Spleen (tissue), 11 donors: ENCODE data around the gene PLPP3. TPM values are rescaled to one million over a fixed set of nuclear protein-coding genes. Genes with fewer than 3 reads are reported as not detected.

Experiments
- DNase-seq: peaks from one replicate; pipeline ENCODE4 v3.0.0-alpha.2; 2020
- H3K27ac ChIP-seq, 8 donors: fragments of 200-600 bp; sonication (generic) in 7 of 8; 1 replicate in 4 of 8; 2 replicates in 4 of 8; pipeline versions ENCODE4 v1.5.0 to v1.8.0; 2016 to 2021; ENCODE audit warnings: inconsistent platforms in 4 of 8, mild to moderate bottlenecking in 4 of 8, moderate library complexity in 1 of 8
- H3K27me3 ChIP-seq, 7 donors: fragments of 200-600 bp; sonication (generic) in 6 of 7; replicated peaks in 1 of 7; 1 replicate in 4 of 7; 2 replicates in 3 of 7; pipeline versions ENCODE4 v1.5.0 to v1.8.0; 2016 to 2021; ENCODE audit warnings: inconsistent platforms in 3 of 7, mild to moderate bottlenecking in 1 of 7
- H3K36me3 ChIP-seq, 6 donors: fragments of 200-600 bp; sonication (generic) in 5 of 6; 1 replicate in 4 of 6; 2 replicates in 2 of 6; pipeline versions ENCODE4 v1.5.0 to v1.8.0; 2016 to 2021; ENCODE audit warnings: inconsistent platforms in 2 of 6
- H3K4me1 ChIP-seq, 6 donors: fragments of 200-600 bp; sonication (generic) in 5 of 6; 1 replicate in 3 of 6; 2 replicates in 3 of 6; pipeline versions ENCODE4 v1.5.0 to v1.8.0; 2016 to 2021; ENCODE audit warnings: inconsistent platforms in 3 of 6
- H3K4me3 ChIP-seq, 8 donors: fragments of 200-600 bp; sonication (generic) in 7 of 8; 1 replicate in 4 of 8; 2 replicates in 4 of 8; pipeline versions ENCODE4 v1.5.0 to v1.8.0; 2016 to 2021; ENCODE audit warnings: inconsistent platforms in 4 of 8, mild to moderate bottlenecking in 4 of 8, moderate library complexity in 2 of 8
- H3K9me3 ChIP-seq, 8 donors: fragments of 200-600 bp; sonication (generic) in 7 of 8; 1 replicate in 4 of 8; 2 replicates in 4 of 8; pipeline versions ENCODE4 v1.5.0 to v1.8.0; 2016 to 2021; ENCODE audit warnings: inconsistent platforms in 4 of 8
- POLR2A ChIP-seq, 3 donors: fragments of 450-650 bp; IDR thresholded peaks; one replicate each; pipeline ENCODE4 v1.5.1; 2017; ENCODE audit warnings: antibody characterized with exemption in 3 of 3, mild to moderate bottlenecking in 1 of 3
- POLR2AphosphoS5 ChIP-seq, 3 donors: sonication (generic); formaldehyde crosslinking; IDR thresholded peaks; one replicate each; pipeline ENCODE4 v1.5.1; 2017; ENCODE audit warnings: antibody characterized with exemption in 3 of 3
- WGBS, 5 donors: extraction: QIAGEN DNeasy Blood & Tissue Kit in 3 of 5; methylation state at CpG; one replicate each; pipeline versions ENCODE4 v1.1.5 to v1.1.7; 2013 to 2018; 5-methylcytosine and 5-hydroxymethylcytosine counted together
- intact Hi-C: fragments of 100-400 bp; cut with DNase I; formaldehyde crosslinking; loops from one replicate; pipeline ENCODE4 v1.15.0; 2023; ENCODE audit warnings: low total_unique reads
- polyA plus RNA-seq, 3 donors: library from polyadenylated mRNA; stranded (reverse); fragments of 200-250 nt; gene quantifications; one replicate each; pipeline ENCODE4 v1.2.1, GENCODE V29; 2013
- total RNA-seq, 7 donors: library from RNA; depleted of rRNA in 3 of 7; stranded (reverse); fragments of >200 nt in 3 of 7; fragmentation: NEBNext Ultra II Directional in 4 of 7; extraction: Animal tissue kit (Norgen Biotek cat#: 25700) in 4 of 7; gene quantifications; one replicate each; pipeline versions ENCODE4 v1.1.0 to v1.2.1, GENCODE V29; 2016 to 2021
- TF ChIP-seq, protein P1 (sequence below), 11 experiments: fragments of 200-600 bp in 7 of 11; fragments of 450-650 bp in 4 of 11; sonication (generic) in 4 of 11; IDR thresholded peaks in 8 of 11; conservative IDR thresholded peaks in 3 of 11; 1 replicate in 7 of 11; 2 replicates in 4 of 11; pipeline versions ENCODE4 v1.4.0 to v1.8.0; 2016 to 2021; ENCODE audit warnings: antibody characterized with exemption in 11 of 11, inconsistent platforms in 4 of 11, mild to moderate bottlenecking in 1 of 11
- donor health status: healthy with polysubstance abuse.
- donor health status: DM: no; HTN: no; CAD: no; lungs with moderate emphysema.
- donor health status: DM: no; HTN: no; CAD: no.
- donor health status: Bipolar disorder and iron deficiency.
- donor health status: healthy.
- donor health status: DM: no; HTN: no; CAD: no.
- donor health status: DM: yes; HTN: yes; CAD: no.

Gene PLPP3
- total and polyA plus RNA-seq, 10 donors = 6.7 to 90.0 (median 55.1) TPM

DNA sequence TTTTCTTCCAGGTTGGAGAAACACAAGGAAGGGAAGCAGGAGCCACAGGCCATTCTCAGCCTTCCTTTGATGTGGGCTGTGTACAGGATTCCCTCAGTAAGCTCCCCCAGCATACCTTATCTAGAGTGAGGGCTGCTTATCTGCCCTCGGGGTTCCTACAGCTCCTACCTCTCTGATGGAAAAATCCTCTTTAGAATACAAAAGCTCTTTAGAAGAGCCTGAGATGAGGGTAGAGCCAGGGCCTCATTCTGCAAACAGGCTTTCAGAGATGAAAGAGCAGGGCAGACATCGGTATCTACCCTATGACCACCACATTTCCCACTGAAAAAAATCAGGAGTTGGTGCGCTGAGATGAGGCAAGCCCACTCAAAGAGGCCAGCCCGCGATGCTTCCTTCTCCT, 85.1 kb downstream of the PLPP3 start:
- H3K4me3 ChIP-seq = no peak overlapping the region
- H3K9me3 ChIP-seq = peaks cover 0 to 3% (median 0%) of the 10 kb centered on the region in 8 donors
- no peaks in the 10 kb centered on the region for H3K27me3 ChIP-seq
- intact Hi-C loops = no loop called here
- no peak overlapping the region for H3K27ac ChIP-seq
- WGBS, 5 donors = 85 to 97% (median 89%) methylated on average over 5 of the region's 5 CpGs
- peaks cover 0 to 57% (median 11%) of the 10 kb centered on the region in 6 donors for H3K36me3 ChIP-seq
- peaks cover 5 to 57% (median 31%) of the 10 kb centered on the region in 6 donors for H3K4me1 ChIP-seq
- DNase-seq = no peak
- TF ChIP-seq POLR2AphosphoS5 (IDR thresholded peaks at IDR 0.05) (no peak), POLR2A (IDR thresholded peaks at IDR 0.05) (no peak)
- TF ChIP-seq, protein P1, sequence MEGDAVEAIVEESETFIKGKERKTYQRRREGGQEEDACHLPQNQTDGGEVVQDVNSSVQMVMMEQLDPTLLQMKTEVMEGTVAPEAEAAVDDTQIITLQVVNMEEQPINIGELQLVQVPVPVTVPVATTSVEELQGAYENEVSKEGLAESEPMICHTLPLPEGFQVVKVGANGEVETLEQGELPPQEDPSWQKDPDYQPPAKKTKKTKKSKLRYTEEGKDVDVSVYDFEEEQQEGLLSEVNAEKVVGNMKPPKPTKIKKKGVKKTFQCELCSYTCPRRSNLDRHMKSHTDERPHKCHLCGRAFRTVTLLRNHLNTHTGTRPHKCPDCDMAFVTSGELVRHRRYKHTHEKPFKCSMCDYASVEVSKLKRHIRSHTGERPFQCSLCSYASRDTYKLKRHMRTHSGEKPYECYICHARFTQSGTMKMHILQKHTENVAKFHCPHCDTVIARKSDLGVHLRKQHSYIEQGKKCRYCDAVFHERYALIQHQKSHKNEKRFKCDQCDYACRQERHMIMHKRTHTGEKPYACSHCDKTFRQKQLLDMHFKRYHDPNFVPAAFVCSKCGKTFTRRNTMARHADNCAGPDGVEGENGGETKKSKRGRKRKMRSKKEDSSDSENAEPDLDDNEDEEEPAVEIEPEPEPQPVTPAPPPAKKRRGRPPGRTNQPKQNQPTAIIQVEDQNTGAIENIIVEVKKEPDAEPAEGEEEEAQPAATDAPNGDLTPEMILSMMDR (IDR thresholded peaks at IDR 0.05 in 8 of 11, conservative IDR thresholded peaks at IDR 0.05 in 3 of 11) = no peak

DNA sequence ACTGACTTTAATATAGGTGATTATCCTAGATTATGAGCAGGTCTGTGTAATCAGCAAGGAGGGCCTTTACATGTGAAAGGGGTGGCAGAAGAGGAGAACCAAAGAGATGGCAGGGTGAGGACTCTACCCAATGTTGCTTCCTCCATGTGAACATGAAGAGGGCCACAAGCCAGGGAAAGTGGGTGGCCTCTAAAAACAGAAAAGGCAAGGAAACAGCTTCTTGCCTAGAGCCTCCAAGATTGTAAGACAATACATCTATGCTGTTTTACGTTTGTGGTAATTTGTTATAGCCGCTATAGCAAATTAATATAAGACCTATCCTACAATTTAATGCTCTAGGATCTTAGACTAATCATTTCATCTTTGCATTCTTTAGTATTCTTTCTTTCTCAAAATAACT, 85.5 kb downstream of the PLPP3 start:
- DNase-seq = no peak
- Histone ChIP-seq H3K27me3 (no peaks in the 10 kb centered on the region), H3K4me3 (no peak overlapping the region), H3K4me1 (peaks cover 5 to 57% (median 31%) of the 10 kb centered on the region in 6 donors), H3K27ac (no peak overlapping the region), H3K9me3 (peaks cover 0 to 3% (median 0%) of the 10 kb centered on the region in 8 donors), H3K36me3 (peaks cover 0 to 53% (median 11%) of the 10 kb centered on the region in 6 donors)
- intact Hi-C loops = no loop called here
- TF ChIP-seq POLR2AphosphoS5 (IDR thresholded peaks at IDR 0.05) (no peak), POLR2A (IDR thresholded peaks at IDR 0.05) (no peak)
- TF ChIP-seq, protein P1 (IDR thresholded peaks at IDR 0.05 in 8 of 11, conservative IDR thresholded peaks at IDR 0.05 in 3 of 11) = no peak
- WGBS, 5 donors = 92 to 95% (median 93%) methylated on average over 2 of the region's 2 CpGs

DNA sequence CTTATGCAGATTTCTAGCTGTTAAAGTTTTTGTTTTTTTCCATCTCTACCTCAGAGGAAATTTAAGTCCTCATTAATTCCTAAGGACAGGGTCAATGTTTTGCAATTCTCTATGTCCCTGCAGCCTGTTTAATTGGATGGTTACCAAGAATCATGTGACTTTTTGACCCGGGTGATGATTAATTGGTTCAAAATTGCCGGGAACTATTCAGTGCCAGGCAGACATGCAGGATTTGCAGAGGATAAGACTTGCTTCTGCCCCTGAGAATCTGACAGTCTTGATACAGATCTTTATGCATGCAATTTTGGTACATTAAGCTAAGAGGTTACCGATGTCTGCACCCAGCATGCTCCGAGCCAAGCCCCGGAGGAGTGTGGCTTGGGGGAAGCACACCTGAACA, 87.9 kb downstream of the PLPP3 start:
- Histone ChIP-seq H3K36me3 (peaks cover 0 to 47% (median 10%) of the 10 kb centered on the region in 6 donors), H3K9me3 (peaks cover 0 to 3% (median 0%) of the 10 kb centered on the region in 8 donors), H3K4me1 (peaks cover 5 to 37% (median 26%) of the 10 kb centered on the region in 6 donors), H3K4me3 (no peak overlapping the region), H3K27ac (peak overlapping the region in 2 of 8 donors; percentile 20 to 43), H3K27me3 (no peaks in the 10 kb centered on the region)
- DNase-seq = no peak
- TF ChIP-seq POLR2AphosphoS5 (IDR thresholded peaks at IDR 0.05) = peak in 1 of 3 donors; percentile 11
- TF ChIP-seq, protein P1 (IDR thresholded peaks at IDR 0.05 in 8 of 11, conservative IDR thresholded peaks at IDR 0.05 in 3 of 11) = no peak
- intact Hi-C loops = no loop called here
- WGBS, 5 donors = 40 to 80% (median 61%) methylated on average over 5 of the region's 5 CpGs

DNA sequence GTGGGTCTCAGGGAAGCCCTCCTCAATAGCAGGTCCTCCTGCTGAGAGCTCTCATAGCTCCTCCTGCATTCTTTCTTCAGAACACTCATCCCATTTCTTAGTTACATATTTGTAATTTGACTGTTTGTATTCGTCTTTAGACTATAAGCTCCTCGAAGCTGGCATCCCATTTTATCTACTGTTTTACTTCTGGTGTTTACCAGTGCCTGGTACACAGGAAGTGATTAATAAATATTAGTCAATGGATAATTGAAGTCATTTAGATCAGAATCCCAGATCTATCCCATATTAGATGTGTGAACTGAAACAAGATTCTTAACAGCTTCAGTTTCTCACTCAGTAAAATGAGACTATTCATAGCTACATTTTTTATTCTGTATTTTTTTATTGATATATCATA, 88.7 kb downstream of the PLPP3 start:
- no peak for TF ChIP-seq POLR2A (IDR thresholded peaks at IDR 0.05)
- TF ChIP-seq, protein P1 (IDR thresholded peaks at IDR 0.05 in 8 of 11, conservative IDR thresholded peaks at IDR 0.05 in 3 of 11) = no peak
- intact Hi-C loops = no loop called here
- DNase-seq = no peak
- Histone ChIP-seq H3K36me3 (peaks cover 0 to 39% (median 5%) of the 10 kb centered on the region in 6 donors), H3K9me3 (peaks cover 0 to 3% (median 0%) of the 10 kb centered on the region in 8 donors), H3K4me1 (peaks cover 5 to 29% (median 23%) of the 10 kb centered on the region in 6 donors), H3K27me3 (no peaks in the 10 kb centered on the region), H3K27ac (peak overlapping the region in 1 of 8 donors; percentile 43), H3K4me3 (no peak overlapping the region)
- 79 to 88% (median 86%) methylated on average over 2 of the region's 2 CpGs for WGBS, 5 donors
